ENCODE data around the gene VWC2L. TPM values are rescaled to one million over a fixed set of nuclear protein-coding genes. Genes with fewer than 3 reads are reported as not detected.

Gene VWC2L
- total RNA-seq, 1 experiment from 2014 or later: not detected

- CTCF ChIA-PET: no interaction called here
- no peaks in the 10 kb centered on the region for H3K36me3 Mint-ChIP-seq
- POLR2A ChIA-PET: no interaction called here
- no peak overlapping the region for H3K4me3 Mint-ChIP-seq
- no peak for TF ChIP-seq ATF1 (CRISPR knock-in tag; IDR thresholded peaks at IDR 0.05)
- TF ChIP-seq TEAD4 (CRISPR knock-in tag; IDR thresholded peaks at IDR 0.05): no peak
- H3K27me3 Mint-ChIP-seq (ENCODE audit: low read depth): no peaks in the 10 kb centered on the region
- no peak overlapping the region for H3K27ac Mint-ChIP-seq
- ATAC-seq (no peak), DNase-seq (ENCODE audit: low spot score) (no peak)
- no peaks in the 10 kb centered on the region for H3K4me1 Mint-ChIP-seq
- no peaks in the 10 kb centered on the region for H3K9me3 Mint-ChIP-seq
Measured at GRCh38 chr2:214389334-214389733, 21.5 kb upstream of the VWC2L start.

- ATAC-seq: no peak
- H3K27me3 Mint-ChIP-seq (ENCODE audit: low read depth): no peaks in the 10 kb centered on the region
- H3K36me3 Mint-ChIP-seq: no peaks in the 10 kb centered on the region
- H3K27ac Mint-ChIP-seq: no peak overlapping the region
- no peaks in the 10 kb centered on the region for H3K4me1 Mint-ChIP-seq
- no peaks in the 10 kb centered on the region for H3K9me3 Mint-ChIP-seq
- POLR2A ChIA-PET: no interaction called here
- DNase-seq (ENCODE audit: low spot score): no peak
- CTCF ChIA-PET: no interaction called here
- no peak for TF ChIP-seq RORB (CRISPR knock-in tag; IDR thresholded peaks at IDR 0.05)
- no peak for TF ChIP-seq ZNF423 (CRISPR knock-in tag; IDR thresholded peaks at IDR 0.05)
- TF ChIP-seq NFE2L1 (CRISPR knock-in tag; IDR thresholded peaks at IDR 0.05): no peak
- no peak for TF ChIP-seq EMX1 (CRISPR knock-in tag; IDR thresholded peaks at IDR 0.05)
- TF ChIP-seq ERG (CRISPR knock-in tag; IDR thresholded peaks at IDR 0.05): no peak
- no peak for TF ChIP-seq NFYB (CRISPR knock-in tag; conservative IDR thresholded peaks at IDR 0.05; ENCODE audit: low read depth)
- no peak for TF ChIP-seq MAX (CRISPR knock-in tag; IDR thresholded peaks at IDR 0.05)
- TF ChIP-seq SMAD4 (CRISPR knock-in tag; IDR thresholded peaks at IDR 0.05): no peak
- TF ChIP-seq OVOL2 (CRISPR knock-in tag; IDR thresholded peaks at IDR 0.05; ENCODE audit: borderline replicate concordance): no peak
- no peak for TF ChIP-seq CREB1 (CRISPR knock-in tag; IDR thresholded peaks at IDR 0.05)
- no peak for TF ChIP-seq IRF1 (CRISPR knock-in tag; IDR thresholded peaks at IDR 0.05)
- TF ChIP-seq NFATC4 (CRISPR knock-in tag; IDR thresholded peaks at IDR 0.05): no peak
- TF ChIP-seq GABPB1 (CRISPR knock-in tag; IDR thresholded peaks at IDR 0.05): no peak
- TF ChIP-seq PREB (CRISPR knock-in tag; IDR thresholded peaks at IDR 0.05; ENCODE audit: borderline replicate concordance): no peak
- TF ChIP-seq NR3C1 (CRISPR knock-in tag; conservative IDR thresholded peaks at IDR 0.05; ENCODE audit: low read depth): no peak
- no peak for TF ChIP-seq KAT7 (CRISPR knock-in tag; IDR thresholded peaks at IDR 0.05; ENCODE audit: borderline replicate concordance)
- TF ChIP-seq PRDM15 (CRISPR knock-in tag; IDR thresholded peaks at IDR 0.05): no peak
- no peak for TF ChIP-seq ZNF281 (CRISPR knock-in tag; IDR thresholded peaks at IDR 0.05)
- no peak for TF ChIP-seq NR1H2 (CRISPR knock-in tag; IDR thresholded peaks at IDR 0.05)
- no peak for TF ChIP-seq ZNF425 (CRISPR knock-in tag; conservative IDR thresholded peaks at IDR 0.05)
- no peak overlapping the region for H3K4me3 Mint-ChIP-seq
Measured at GRCh38 chr2:214393796-214394195, 17.1 kb upstream of the VWC2L start.
